ENCODE data around the gene IGFBP6.

DNA sequence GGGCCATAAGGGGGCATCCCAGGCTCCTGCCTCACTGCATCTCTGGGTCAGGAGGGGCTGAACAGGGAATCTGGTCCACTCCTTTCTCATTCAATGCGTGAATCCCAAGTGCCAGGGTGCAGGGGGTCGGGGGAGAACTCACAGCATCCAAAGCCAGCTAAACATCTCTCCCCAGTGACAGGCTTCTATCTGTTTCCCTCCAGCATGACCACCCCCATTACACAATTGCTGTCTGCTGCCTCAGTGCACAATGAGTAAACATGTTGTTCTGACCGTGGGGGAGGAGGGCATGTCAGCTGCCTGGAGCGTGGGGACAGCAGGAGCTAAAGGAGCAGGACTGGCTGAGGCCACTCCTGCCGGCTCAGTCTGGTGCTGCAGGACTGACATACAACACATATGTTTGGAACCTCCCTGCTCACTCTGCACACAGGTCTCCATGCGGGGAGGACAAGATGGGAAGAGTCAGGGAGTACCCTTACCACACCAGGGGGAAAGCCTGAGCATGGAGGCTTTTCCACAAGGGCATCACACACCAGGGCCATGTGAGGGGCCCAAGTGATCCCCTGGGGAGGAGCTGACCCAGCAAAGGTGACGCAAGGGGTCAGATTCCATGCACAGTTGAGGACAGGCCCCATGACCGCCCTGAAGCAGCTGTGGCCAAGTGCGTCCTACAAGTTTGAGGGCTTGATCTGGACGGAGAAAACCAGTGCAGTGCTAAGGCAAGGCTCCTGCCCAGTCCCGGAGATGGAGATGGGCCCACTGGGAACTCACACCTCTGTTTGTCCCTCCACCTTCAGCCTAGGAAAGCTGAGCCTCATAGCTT is 46.2 kb upstream of the IGFBP6 start:
- TF ChIP-seq POLR2A (IDR thresholded peaks at IDR 0.05) (peak in 1 of 2 donors; percentile 45), CTCF (IDR thresholded peaks at IDR 0.05) (peak in 3 of 6 experiments; percentile 25 to 37 (median 33))

Measured in thyroid gland (tissue), 4 donors.